H9 (cell line): ENCODE results near the gene NEDD4L. TPM values are rescaled to one million over a fixed set of nuclear protein-coding genes. Genes with fewer than 3 reads are reported as not detected.

Experiments
- DNase-seq: peaks from one replicate; pipeline ENCODE4 v3.0.0-alpha.2; 2017
- H2AFZ ChIP-seq: one replicate; pipeline ENCODE4 v1.6.1; 2013; ENCODE audit warnings: mild to moderate bottlenecking, low read length, control low read depth, moderate library complexity
- H2AK5ac ChIP-seq: 2 replicates; pipeline ENCODE4 v1.6.1; 2013; ENCODE audit warnings: low read length, control low read depth, mixed read lengths; ENCODE audit not compliant: insufficient read length
- H2BK120ac ChIP-seq: one replicate; pipeline ENCODE4 v1.6.1; 2013; ENCODE audit warnings: low read depth, mild to moderate bottlenecking, low read length, control low read depth, inconsistent platforms; ENCODE audit not compliant: poor library complexity, severe bottlenecking
- H2BK12ac ChIP-seq: 2 replicates; pipeline ENCODE4 v1.6.1; 2013; ENCODE audit warnings: low read length, control low read depth, mixed read lengths, low read depth; ENCODE audit not compliant: insufficient read length
- H2BK15ac ChIP-seq: 2 replicates; pipeline ENCODE4 v1.6.1; 2013; ENCODE audit warnings: low read depth, low read length, control low read depth
- H2BK20ac ChIP-seq: one replicate; pipeline ENCODE4 v1.6.1; 2013; ENCODE audit warnings: low read depth, mild to moderate bottlenecking, low read length, control low read depth, inconsistent platforms; ENCODE audit not compliant: poor library complexity, severe bottlenecking
- H2BK5ac ChIP-seq: 2 replicates; pipeline ENCODE4 v1.6.1; 2013; ENCODE audit warnings: low read length, control low read depth, mixed read lengths; ENCODE audit not compliant: insufficient read length
- H3K14ac ChIP-seq: 2 replicates; pipeline ENCODE4 v1.6.1; 2013; ENCODE audit warnings: low read length, control low read depth; ENCODE audit not compliant: insufficient read depth
- H3K18ac ChIP-seq: 2 replicates; pipeline ENCODE4 v1.6.1; 2013; ENCODE audit warnings: low read depth, mild to moderate bottlenecking, mixed read lengths, low read length, control low read depth; ENCODE audit not compliant: insufficient read length
- H3K23ac ChIP-seq: 2 replicates; pipeline ENCODE4 v1.6.1; 2013; ENCODE audit warnings: low read length, control low read depth, mixed read lengths, low read depth; ENCODE audit not compliant: insufficient read length
- H3K23me2 ChIP-seq: 2 replicates; pipeline ENCODE4 v1.6.1; 2013; ENCODE audit warnings: low read depth, mild to moderate bottlenecking, mixed read lengths, low read length, control low read depth; ENCODE audit not compliant: insufficient read length, poor library complexity, severe bottlenecking
- H3K27ac ChIP-seq: 2 replicates; pipeline ENCODE4 v1.5.1; 2013; ENCODE audit warnings: low read length, control low read depth, mixed read lengths, low read depth; ENCODE audit not compliant: insufficient read length
- H3K27me3 ChIP-seq: 2 replicates; pipeline ENCODE4 v1.6.1; 2013; ENCODE audit warnings: low read length, control low read depth, inconsistent platforms; ENCODE audit not compliant: insufficient read depth
- H3K4ac ChIP-seq: 2 replicates; pipeline ENCODE4 v1.6.1; 2013; ENCODE audit warnings: low read depth, mild to moderate bottlenecking, control low read depth, inconsistent platforms, low read length, moderate library complexity
- H3K4me1 ChIP-seq: 2 replicates; pipeline ENCODE4 v1.6.1; 2013; ENCODE audit warnings: low read length, control low read depth, inconsistent platforms; ENCODE audit not compliant: insufficient read depth
- H3K4me2 ChIP-seq: 2 replicates; pipeline ENCODE4 v1.6.1; 2013; ENCODE audit warnings: low read length, control low read depth, mixed read lengths; ENCODE audit not compliant: insufficient read length, insufficient read depth
- H3K56ac ChIP-seq: 2 replicates; pipeline ENCODE4 v1.6.1; 2013; ENCODE audit warnings: low read depth, mild to moderate bottlenecking, mixed read lengths, low read length, control low read depth; ENCODE audit not compliant: insufficient read length
- H3K79me1 ChIP-seq: 2 replicates; pipeline ENCODE4 v1.6.1; 2013; ENCODE audit warnings: low read depth, mild to moderate bottlenecking, moderate library complexity, low read length, control low read depth, inconsistent platforms; ENCODE audit not compliant: insufficient read depth, poor library complexity, severe bottlenecking
- H3K79me2 ChIP-seq: 2 replicates; pipeline ENCODE4 v1.6.1; 2013; ENCODE audit warnings: low read length, control low read depth, inconsistent platforms; ENCODE audit not compliant: insufficient read depth
- H3K9ac ChIP-seq: 2 replicates; pipeline ENCODE4 v1.6.1; 2013; ENCODE audit warnings: low read length, control low read depth, mixed read lengths; ENCODE audit not compliant: insufficient read length; ENCODE audit errors: extremely low read depth
- H3K9me3 ChIP-seq: one replicate; pipeline ENCODE4 v1.6.1; 2013; ENCODE audit warnings: low read depth, low read length, inconsistent platforms; ENCODE audit not compliant: control insufficient read depth
- H3T11ph ChIP-seq: one replicate; pipeline ENCODE4 v1.6.1; 2013; ENCODE audit warnings: mild to moderate bottlenecking, low read length, control low read depth, inconsistent platforms
- H4K20me1 ChIP-seq: one replicate; pipeline ENCODE4 v1.6.1; 2013; ENCODE audit not compliant: control insufficient read depth, insufficient read length, insufficient read depth
- H4K5ac ChIP-seq: 2 replicates; pipeline ENCODE4 v1.6.1; 2013; ENCODE audit warnings: low read depth, mild to moderate bottlenecking, mixed read lengths, low read length, control low read depth; ENCODE audit not compliant: insufficient read length
- H4K8ac ChIP-seq: replicated peaks from 2 replicates; pipeline ENCODE4 v1.6.1; 2013; ENCODE audit warnings: low read length, control low read depth, mixed read lengths, low read depth; ENCODE audit not compliant: insufficient read length
- H4K91ac ChIP-seq: 2 replicates; pipeline ENCODE4 v1.6.1; 2013; ENCODE audit warnings: low read depth, mild to moderate bottlenecking, moderate library complexity, mixed read lengths, low read length, control low read depth; ENCODE audit not compliant: insufficient read length
- H3K27ac Mint-ChIP-seq, 3 experiments: 2 replicates in 2 of 3; 3 replicates in 1 of 3; pipeline ENCODE4 v1.8.0; 2020 to 2021; ENCODE audit warnings: mixed read lengths in 3 of 3, mild to moderate bottlenecking in 1 of 3, moderate library complexity in 1 of 3
- H3K27me3 Mint-ChIP-seq: 2 replicates; pipeline ENCODE4 v1.8.0; 2021; ENCODE audit warnings: low read depth, mild to moderate bottlenecking, moderate library complexity, mixed read lengths
- H3K36me3 Mint-ChIP-seq, 3 experiments: 2 replicates in 2 of 3; 3 replicates in 1 of 3; pipeline ENCODE4 v1.8.0; 2020 to 2021; ENCODE audit warnings: low read depth in 3 of 3, mixed read lengths in 3 of 3; ENCODE audit not compliant: insufficient read depth in 1 of 3
- H3K4me1 Mint-ChIP-seq, 2 experiments: 2 replicates each; pipeline ENCODE4 v1.8.0; 2020; ENCODE audit warnings: mixed read lengths in 2 of 2
- H3K4me3 Mint-ChIP-seq, 2 experiments: 2 replicates in 1 of 2; 3 replicates in 1 of 2; pipeline ENCODE4 v1.8.0; 2020 to 2021; ENCODE audit warnings: mild to moderate bottlenecking in 2 of 2, mixed read lengths in 2 of 2, moderate library complexity in 1 of 2
- H3K9me3 Mint-ChIP-seq, 2 experiments: 2 replicates in 1 of 2; 3 replicates in 1 of 2; pipeline ENCODE4 v1.8.0; 2020; ENCODE audit warnings: mild to moderate bottlenecking in 2 of 2, mixed read lengths in 2 of 2, moderate library complexity in 1 of 2
- WGBS: extraction: QIAGEN DNeasy Blood & Tissue Kit; methylation state at CpG from one replicate; pipeline ENCODE4 v1.1.7; 2013; ENCODE audit warnings: missing lambda C conversion rate, low lambda C conversion rate, mixed read lengths; ENCODE audit not compliant: insufficient read length; ENCODE audit errors: extremely low coverage; 5-methylcytosine and 5-hydroxymethylcytosine counted together
- total RNA-seq: library from RNA; stranded (reverse); gene quantifications from 2 replicates; pipeline ENCODE4 v1.2.1, GENCODE V29; 2021
- TF ChIP-seq, protein P1 (sequence below): fragments of 200-600 bp; sonication (generic); conservative IDR thresholded peaks from 3 replicates; pipeline ENCODE4 v1.8.0; 2021; ENCODE audit warnings: antibody characterized with exemption, mild to moderate bottlenecking

The NEDD4L gene
- total RNA-seq, 1 experiment from 2014 or later, result 76.3 TPM

DNA sequence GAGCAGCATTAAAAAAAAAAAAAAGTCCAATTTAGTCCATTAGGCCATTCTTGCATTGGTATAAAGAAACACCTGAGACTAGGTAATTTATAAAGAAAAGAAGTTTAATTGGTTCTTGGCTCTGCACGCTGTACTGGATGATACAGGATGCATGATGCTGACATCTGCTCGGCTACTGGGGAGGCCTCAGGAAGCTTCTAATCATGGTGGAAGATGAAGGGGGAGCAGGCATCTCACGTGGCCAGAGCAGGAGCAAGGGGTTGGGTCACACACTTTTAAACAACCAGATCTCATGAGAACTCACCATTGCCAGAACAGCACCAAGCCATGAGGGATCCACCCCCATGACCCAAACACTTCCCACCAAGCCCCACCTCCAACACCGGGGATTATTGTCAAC lies 100.1 kb downstream of the NEDD4L start:
- Histone ChIP-seq H3K4me1 (peaks cover 4% of the 10 kb centered on the region; the same call in 1 of the 2 replicates), H4K91ac (no peak overlapping the region), H3T11ph (no peak overlapping the region), H3K18ac (no peak overlapping the region), H3K79me2 (no peaks in the 10 kb centered on the region; the same call in 1 of the 2 replicates), H2AFZ (no peak overlapping the region), H2BK120ac (no peak overlapping the region), H3K14ac (no peak overlapping the region), H2AK5ac (no peak overlapping the region), H3K23me2 (no peaks in the 10 kb centered on the region), H3K27me3 (no peaks in the 10 kb centered on the region), H3K27ac (no peak overlapping the region), H3K56ac (no peak overlapping the region), H2BK5ac (no peak overlapping the region), H3K4ac (no peak overlapping the region), H3K23ac (no peak overlapping the region), H3K9me3 (no peaks in the 10 kb centered on the region), H3K79me1 (no peaks in the 10 kb centered on the region), H4K8ac (no peak overlapping the region), H3K9ac (no peak overlapping the region), H2BK20ac (no peak overlapping the region), H4K20me1 (no peaks in the 10 kb centered on the region), H4K5ac (no peak overlapping the region), H3K4me2 (no peak overlapping the region), H2BK15ac (no peak overlapping the region), H2BK12ac (no peak overlapping the region)
- Mint-ChIP-seq H3K27me3 (no peaks in the 10 kb centered on the region), H3K4me1 (peaks cover 19 to 26% of the 10 kb centered on the region in 2 experiments), H3K9me3 (peaks cover 6 to 10% of the 10 kb centered on the region in 2 experiments; a peak in 3 of 5 replicates), H3K27ac (no peak overlapping the region), H3K36me3 (peaks cover 8 to 14% (median 8%) of the 10 kb centered on the region in 3 experiments; a peak in 6 of 7 replicates), H3K4me3 (no peak overlapping the region)
- DNase-seq, result no peak
- no CpG with 5 or more reads among the region's 4 CpGs for WGBS
- TF ChIP-seq, protein P1, sequence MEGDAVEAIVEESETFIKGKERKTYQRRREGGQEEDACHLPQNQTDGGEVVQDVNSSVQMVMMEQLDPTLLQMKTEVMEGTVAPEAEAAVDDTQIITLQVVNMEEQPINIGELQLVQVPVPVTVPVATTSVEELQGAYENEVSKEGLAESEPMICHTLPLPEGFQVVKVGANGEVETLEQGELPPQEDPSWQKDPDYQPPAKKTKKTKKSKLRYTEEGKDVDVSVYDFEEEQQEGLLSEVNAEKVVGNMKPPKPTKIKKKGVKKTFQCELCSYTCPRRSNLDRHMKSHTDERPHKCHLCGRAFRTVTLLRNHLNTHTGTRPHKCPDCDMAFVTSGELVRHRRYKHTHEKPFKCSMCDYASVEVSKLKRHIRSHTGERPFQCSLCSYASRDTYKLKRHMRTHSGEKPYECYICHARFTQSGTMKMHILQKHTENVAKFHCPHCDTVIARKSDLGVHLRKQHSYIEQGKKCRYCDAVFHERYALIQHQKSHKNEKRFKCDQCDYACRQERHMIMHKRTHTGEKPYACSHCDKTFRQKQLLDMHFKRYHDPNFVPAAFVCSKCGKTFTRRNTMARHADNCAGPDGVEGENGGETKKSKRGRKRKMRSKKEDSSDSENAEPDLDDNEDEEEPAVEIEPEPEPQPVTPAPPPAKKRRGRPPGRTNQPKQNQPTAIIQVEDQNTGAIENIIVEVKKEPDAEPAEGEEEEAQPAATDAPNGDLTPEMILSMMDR, result no peak
